Loucy (cell line): ENCODE measurements around the gene REXO5.
A peak's percentile ranks its signal among the peaks of the same experiment; 100 is the strongest.

Experiments
- H2AFZ ChIP-seq: fragments of 200-600 bp; sonication (generic); 2 replicates; pipeline ENCODE4 v1.6.0; 2016; ENCODE audit warnings: antibody characterized with exemption, mild to moderate bottlenecking, low read length, moderate library complexity
- H3F3A ChIP-seq: fragments of 200-600 bp; 2 replicates; pipeline ENCODE4 v1.6.0; 2016; ENCODE audit warnings: antibody characterized with exemption, low read depth, mild to moderate bottlenecking
- H3K27me3 ChIP-seq: fragments of 200-600 bp; sonication (generic); 2 replicates; pipeline ENCODE4 v1.6.1; 2014; ENCODE audit warnings: low read length, mild to moderate bottlenecking; ENCODE audit not compliant: insufficient read depth, poor library complexity, severe bottlenecking
- H3K36me3 ChIP-seq: fragments of 200-600 bp; sonication (generic); 2 replicates; pipeline ENCODE4 v1.6.1; 2016; ENCODE audit warnings: low read length; ENCODE audit not compliant: insufficient read depth
- H3K4me1 ChIP-seq: fragments of 200-600 bp; sonication (generic); 2 replicates; pipeline ENCODE4 v1.5.1; 2014; ENCODE audit warnings: low read length, mild to moderate bottlenecking; ENCODE audit not compliant: insufficient read depth, poor library complexity, severe bottlenecking
- H3K4me2 ChIP-seq: fragments of 200-600 bp; sonication (generic); 2 replicates; pipeline ENCODE4 v1.6.0; 2014; ENCODE audit warnings: antibody characterized with exemption, low read length, low read depth, mild to moderate bottlenecking; ENCODE audit not compliant: poor library complexity, severe bottlenecking
- H3K4me3 ChIP-seq: fragments of 200-600 bp; sonication (generic); 2 replicates; pipeline ENCODE4 v1.5.1; 2014; ENCODE audit warnings: low read length, mild to moderate bottlenecking, mixed read lengths; ENCODE audit not compliant: poor library complexity, severe bottlenecking
- H3K79me2 ChIP-seq: fragments of 200-600 bp; sonication (generic); 2 replicates; pipeline ENCODE4 v1.6.1; 2014; ENCODE audit warnings: low read length; ENCODE audit not compliant: insufficient read depth
- H3K9ac ChIP-seq: fragments of 200-600 bp; sonication (generic); 2 replicates; pipeline ENCODE4 v1.6.0; 2014; ENCODE audit warnings: mild to moderate bottlenecking, low read depth, low read length, moderate library complexity; ENCODE audit not compliant: poor library complexity, severe bottlenecking
- H3K9me2 ChIP-seq: fragments of 200-600 bp; sonication (generic); replicated peaks from 2 replicates; pipeline ENCODE4 v1.6.1; 2016; ENCODE audit warnings: low read depth, low read length, mixed read lengths
- H3K9me3 ChIP-seq: fragments of 200-600 bp; sonication (generic); 2 replicates; pipeline ENCODE4 v1.6.1; 2014; ENCODE audit warnings: mild to moderate bottlenecking, antibody characterized with exemption, low read length, low read depth; ENCODE audit not compliant: insufficient read depth
- H4K20me1 ChIP-seq: fragments of 200-600 bp; sonication (generic); 2 replicates; pipeline ENCODE4 v1.6.0; 2014; ENCODE audit warnings: antibody characterized with exemption, low read length, mild to moderate bottlenecking; ENCODE audit not compliant: insufficient read depth, poor library complexity, severe bottlenecking
- CTCF ChIP-seq: fragments of 200-600 bp; sonication (generic); conservative IDR thresholded peaks from 2 replicates; pipeline ENCODE4 v1.5.1; 2014; ENCODE audit warnings: mild to moderate bottlenecking, antibody characterized with exemption, low read length
- EZH2phosphoT487 ChIP-seq: fragments of 200-600 bp; IDR thresholded peaks from 2 replicates; pipeline ENCODE4 v1.6.1; 2018; ENCODE audit warnings: antibody characterized with exemption, mild to moderate bottlenecking, moderate library complexity, borderline replicate concordance

REXO5 gene

GRCh38 chr16:20833086-20833485 lies 26.8 kb downstream of the REXO5 start:
- Histone ChIP-seq H3K9me3 (peaks cover 14% of the 10 kb centered on the region), H3K36me3 (peaks cover 64% of the 10 kb centered on the region), H3K4me3 (no peak overlapping the region), H3K27me3 (no peaks in the 10 kb centered on the region), H3K4me1 (no peaks in the 10 kb centered on the region), H3K79me2 (no peaks in the 10 kb centered on the region), H3K4me2 (no peak overlapping the region), H3K9me2 (no peaks in the 10 kb centered on the region), H3F3A (no peaks in the 10 kb centered on the region), H4K20me1 (no peaks in the 10 kb centered on the region), H3K9ac (no peak overlapping the region), H2AFZ (no peak overlapping the region)
- no peak for TF ChIP-seq EZH2phosphoT487
- no peak for TF ChIP-seq CTCF

GRCh38 chr16:20838240-20838639 lies 31.9 kb downstream of the REXO5 start:
- Histone ChIP-seq H3F3A (no peaks in the 10 kb centered on the region), H3K4me3 (no peak overlapping the region), H3K36me3 (peaks cover 69% of the 10 kb centered on the region), H3K27me3 (no peaks in the 10 kb centered on the region), H3K9me3 (peaks cover 14% of the 10 kb centered on the region), H3K9ac (no peak overlapping the region), H4K20me1 (no peaks in the 10 kb centered on the region), H2AFZ (no peak overlapping the region), H3K4me2 (no peak overlapping the region), H3K9me2 (no peaks in the 10 kb centered on the region), H3K79me2 (no peaks in the 10 kb centered on the region), H3K4me1 (peaks cover 14% of the 10 kb centered on the region)
- TF ChIP-seq EZH2phosphoT487: no peak
- TF ChIP-seq CTCF: no peak

GRCh38 chr16:20839504-20839903 lies 33.2 kb downstream of the REXO5 start:
- TF ChIP-seq EZH2phosphoT487 (no peak), CTCF (no peak)
- H3K9ac ChIP-seq: no peak overlapping the region

More at GRCh38 chr16:20839504-20839903, 33.2 kb downstream of the REXO5 start:
- Histone ChIP-seq H3K4me1 (peaks cover 27% of the 10 kb centered on the region), H3K9me2 (no peaks in the 10 kb centered on the region), H3F3A (0 out of 2 replicates have a peak, but pooled peaks cover 6% of the 10 kb centered on the region), H3K27me3 (no peaks in the 10 kb centered on the region), H3K79me2 (no peaks in the 10 kb centered on the region), H2AFZ (no peak overlapping the region), H3K9me3 (peaks cover 14% of the 10 kb centered on the region), H3K4me3 (no peak overlapping the region), H3K36me3 (peaks cover 58% of the 10 kb centered on the region), H4K20me1 (no peaks in the 10 kb centered on the region), H3K4me2 (peak overlapping the region; percentile 47)
